GM12874 (cell line): ENCODE data around the gene FCHSD2.
A peak's percentile ranks its signal among the peaks of the same experiment; 100 is the strongest.

Source experiments
- TF ChIP-seq, protein P1 (sequence below): IDR thresholded peaks from 2 replicates; pipeline ENCODE4 v1.5.1; 2011; ENCODE audit warnings: low read depth, mild to moderate bottlenecking, control low read depth, low read length, moderate library complexity; ENCODE audit not compliant: insufficient read depth

FCHSD2 gene

DNA sequence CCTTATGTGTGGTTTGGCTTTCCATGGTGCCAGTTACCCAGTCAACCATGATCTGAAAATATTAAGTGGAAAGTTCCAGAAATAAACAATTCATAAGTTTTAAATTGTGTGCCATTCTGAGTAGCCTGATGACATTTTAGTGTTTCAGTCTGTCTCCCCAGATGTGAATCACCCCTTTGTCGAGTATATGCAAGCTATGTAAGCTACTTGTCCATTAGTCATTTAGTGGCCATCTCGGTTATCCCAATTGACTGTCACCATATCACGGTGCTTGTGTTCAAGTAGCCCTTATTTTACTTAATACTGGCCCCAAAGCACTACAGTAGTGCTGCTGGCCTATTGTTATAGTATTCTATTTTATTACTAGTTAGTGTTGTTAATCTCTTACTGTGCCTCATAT, 283.0 kb downstream of the FCHSD2 start:
- TF ChIP-seq, protein P1, sequence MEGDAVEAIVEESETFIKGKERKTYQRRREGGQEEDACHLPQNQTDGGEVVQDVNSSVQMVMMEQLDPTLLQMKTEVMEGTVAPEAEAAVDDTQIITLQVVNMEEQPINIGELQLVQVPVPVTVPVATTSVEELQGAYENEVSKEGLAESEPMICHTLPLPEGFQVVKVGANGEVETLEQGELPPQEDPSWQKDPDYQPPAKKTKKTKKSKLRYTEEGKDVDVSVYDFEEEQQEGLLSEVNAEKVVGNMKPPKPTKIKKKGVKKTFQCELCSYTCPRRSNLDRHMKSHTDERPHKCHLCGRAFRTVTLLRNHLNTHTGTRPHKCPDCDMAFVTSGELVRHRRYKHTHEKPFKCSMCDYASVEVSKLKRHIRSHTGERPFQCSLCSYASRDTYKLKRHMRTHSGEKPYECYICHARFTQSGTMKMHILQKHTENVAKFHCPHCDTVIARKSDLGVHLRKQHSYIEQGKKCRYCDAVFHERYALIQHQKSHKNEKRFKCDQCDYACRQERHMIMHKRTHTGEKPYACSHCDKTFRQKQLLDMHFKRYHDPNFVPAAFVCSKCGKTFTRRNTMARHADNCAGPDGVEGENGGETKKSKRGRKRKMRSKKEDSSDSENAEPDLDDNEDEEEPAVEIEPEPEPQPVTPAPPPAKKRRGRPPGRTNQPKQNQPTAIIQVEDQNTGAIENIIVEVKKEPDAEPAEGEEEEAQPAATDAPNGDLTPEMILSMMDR, result no peak

DNA sequence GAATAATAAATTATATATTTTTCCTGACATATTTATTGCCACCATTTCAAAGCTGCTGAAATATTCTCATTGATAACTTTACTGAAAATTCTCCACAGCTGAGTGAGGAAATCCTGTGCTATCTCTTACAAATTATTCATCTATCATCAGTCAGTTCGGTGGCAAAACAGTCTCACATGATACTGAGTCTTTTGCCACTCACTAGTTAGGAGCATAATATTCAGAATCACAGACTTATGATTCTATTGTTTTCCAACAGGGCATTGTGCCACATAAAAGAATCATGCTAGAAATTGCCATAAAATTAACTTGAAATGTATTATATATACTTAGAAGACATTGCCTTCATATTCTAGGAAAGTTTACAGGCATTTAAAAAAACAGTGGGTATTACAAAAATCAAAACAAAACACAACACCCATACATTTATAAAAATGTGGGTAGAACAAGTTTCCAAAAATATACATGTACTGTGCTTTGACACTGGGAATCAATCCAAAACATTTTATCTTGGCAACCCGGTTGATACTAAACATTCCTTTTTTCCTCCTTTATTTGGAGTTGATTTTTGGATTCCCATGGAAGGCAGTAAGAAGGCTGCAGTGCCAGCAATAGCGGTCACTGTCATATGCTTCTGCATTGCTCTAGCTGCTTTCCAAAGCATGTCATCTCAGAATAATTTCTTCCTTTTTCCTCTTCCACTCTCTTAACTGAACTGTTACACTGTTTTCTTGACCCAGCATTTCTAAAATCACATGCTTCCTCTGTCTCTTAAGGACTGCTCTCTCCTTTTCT, 285.4 kb downstream of the FCHSD2 start:
- TF ChIP-seq, protein P1, result no peak

DNA sequence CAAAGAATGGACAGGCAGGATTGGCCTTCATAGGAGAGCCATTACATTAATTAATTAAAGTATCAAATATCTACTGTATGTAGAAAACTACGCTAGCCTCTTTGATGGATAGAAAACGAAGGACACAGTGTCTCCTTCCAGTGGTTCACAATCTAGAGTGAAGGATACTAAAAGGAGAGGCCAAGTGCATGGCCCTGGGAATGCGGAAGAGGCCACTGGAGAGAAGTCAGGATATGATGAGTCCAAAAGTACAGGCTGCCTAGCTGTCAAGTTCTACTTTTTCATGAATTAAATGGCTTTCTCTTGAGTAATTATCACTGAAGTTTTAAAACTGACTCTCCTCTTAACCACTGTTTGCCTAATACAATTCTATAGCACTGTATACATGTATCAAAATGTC, 286.1 kb downstream of the FCHSD2 start:
- TF ChIP-seq, protein P1, result no peak

DNA sequence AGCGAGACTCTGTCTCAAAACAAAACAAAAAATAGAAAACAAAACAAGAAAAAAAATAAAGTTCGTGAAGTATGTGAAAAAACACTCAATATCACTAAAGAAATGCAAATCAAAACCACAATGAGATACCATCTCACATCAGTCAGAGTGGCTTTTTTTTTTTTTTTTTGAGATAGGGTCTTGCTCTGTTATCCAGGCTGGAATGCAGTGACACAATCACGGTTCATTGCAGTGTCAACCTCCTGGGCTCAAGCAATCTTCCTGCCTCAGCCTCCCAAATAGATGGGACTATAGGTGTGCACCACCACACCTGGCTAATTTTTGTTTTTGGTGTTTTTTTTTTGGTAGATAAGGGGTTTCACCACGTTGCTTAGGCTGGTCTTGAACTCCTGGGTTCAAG, 290.4 kb downstream of the FCHSD2 start:
- TF ChIP-seq, protein P1, result no peak

DNA sequence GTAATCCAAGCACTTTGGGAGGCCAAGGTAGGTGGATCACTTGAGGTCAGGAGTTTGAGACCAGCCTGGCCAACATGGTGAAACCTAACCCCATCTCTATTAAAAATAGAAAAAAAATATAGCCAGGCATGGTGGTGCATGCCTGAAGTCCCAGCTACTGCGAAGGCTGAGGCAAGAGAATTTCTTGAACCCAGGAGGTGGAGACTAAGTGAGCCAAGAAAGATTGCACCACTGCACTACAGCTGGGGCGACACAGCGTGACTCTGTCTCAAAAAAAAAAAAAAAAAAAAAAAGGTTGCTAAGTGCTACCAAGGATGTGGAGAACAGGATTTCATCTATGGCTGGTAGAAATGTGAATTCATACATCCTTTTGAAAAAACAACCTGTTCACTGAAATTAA, 291.3 kb downstream of the FCHSD2 start:
- TF ChIP-seq, protein P1, result no peak

DNA sequence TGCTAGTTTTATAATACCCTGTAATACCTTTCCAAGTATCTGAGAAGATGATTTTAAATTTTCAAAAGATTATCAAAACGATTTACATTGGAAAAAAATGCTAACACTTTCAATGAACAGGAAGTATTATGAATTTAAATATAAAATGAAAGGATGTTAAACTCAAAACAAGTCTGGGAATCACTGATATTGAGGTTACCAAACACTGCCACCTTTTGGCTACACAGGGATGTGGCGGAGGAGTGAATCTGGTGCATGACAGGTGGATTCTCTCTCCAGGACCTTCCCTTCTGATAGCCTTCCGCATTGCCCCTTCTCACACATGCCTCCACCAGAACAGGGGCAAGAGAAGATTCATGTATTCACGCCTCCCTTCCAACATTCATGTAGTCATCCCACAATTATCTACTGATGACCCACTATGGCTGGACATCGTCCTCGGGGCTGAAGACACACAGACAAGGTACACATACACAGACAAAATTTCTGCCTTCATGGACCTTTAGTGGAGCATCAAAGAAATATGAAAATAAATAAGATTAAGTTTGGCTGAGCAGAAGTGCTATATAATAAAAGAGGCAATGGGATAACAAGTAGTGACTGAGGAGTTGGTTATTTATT, 293.2 kb downstream of the FCHSD2 start:
- TF ChIP-seq, protein P1, result peak; percentile 35; the same call in 1 of the 2 replicates

DNA sequence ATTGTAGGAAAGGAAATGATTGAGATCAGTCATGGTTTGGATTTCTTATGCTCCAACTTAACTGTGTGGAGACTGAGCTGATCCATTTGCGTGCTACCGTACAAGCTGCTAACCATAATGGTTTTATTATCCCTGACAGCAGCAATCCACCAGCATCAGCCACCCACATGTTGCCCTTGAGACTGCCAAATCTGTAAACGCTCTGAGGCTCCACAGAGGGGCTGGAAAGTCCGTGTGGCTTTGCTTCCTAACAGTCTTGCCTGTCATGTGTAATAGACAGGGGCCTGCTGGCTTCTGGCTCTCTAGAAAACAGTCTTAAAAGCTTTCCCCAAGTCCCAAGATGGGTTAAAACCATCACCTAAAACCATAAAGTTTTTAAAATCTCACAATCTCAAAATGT, 297.8 kb downstream of the FCHSD2 start:
- TF ChIP-seq, protein P1, result no peak
